ENCODE data around the gene FARS2. TPM values are rescaled to one million over a fixed set of nuclear protein-coding genes. Genes with fewer than 3 reads are reported as not detected.

The FARS2 gene
- total RNA-seq, 1 experiment from 2014 or later = 13.8 TPM

DNA sequence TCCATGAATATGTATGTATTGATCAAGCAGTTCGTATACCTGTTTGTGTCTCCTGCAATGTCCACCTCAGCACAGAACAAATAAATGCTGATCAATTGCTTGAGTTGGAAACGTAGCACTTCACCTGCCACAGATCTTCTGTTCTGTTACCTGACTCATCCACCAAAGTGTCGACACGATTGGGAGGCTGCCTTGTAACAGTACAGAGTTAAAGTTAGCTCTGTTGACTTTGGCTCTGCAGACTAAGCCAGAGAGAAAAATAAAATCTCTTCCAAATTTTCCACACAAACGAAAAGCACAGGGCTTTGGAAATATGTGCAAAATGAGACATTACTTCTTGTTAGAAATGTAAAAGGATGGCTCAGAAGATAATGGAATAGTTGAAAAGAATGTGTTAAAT, 500.1 kb downstream of the FARS2 start:
- ATAC-seq (no peak), DNase-seq (ENCODE audit: low read depth, low spot score) (no peak)
- H3K4me1 ChIP-seq (ENCODE audit: control insufficient read depth in 1 of 2, insufficient read depth in 2 of 2, low read length in 2 of 2) = no peaks in the 10 kb centered on the region
- H3K9me3 ChIP-seq (ENCODE audit: control insufficient read depth in 1 of 2, insufficient read depth in 1 of 2, low read depth in 1 of 2, low read length in 2 of 2) = no peaks in the 10 kb centered on the region
- BruUV-seq (replicated peaks) = no TSS peak
- H3K36me3 ChIP-seq (ENCODE audit: control insufficient read depth in 1 of 2, insufficient read depth in 2 of 2, low read length in 2 of 2) = no peaks in the 10 kb centered on the region
- TF ChIP-seq, protein P1, sequence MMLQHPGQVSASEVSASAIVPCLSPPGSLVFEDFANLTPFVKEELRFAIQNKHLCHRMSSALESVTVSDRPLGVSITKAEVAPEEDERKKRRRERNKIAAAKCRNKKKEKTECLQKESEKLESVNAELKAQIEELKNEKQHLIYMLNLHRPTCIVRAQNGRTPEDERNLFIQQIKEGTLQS (IDR thresholded peaks at IDR 0.05) = no peak
- intact Hi-C loops (cut with micrococcal nuclease) = no loop called here
- H2AFZ ChIP-seq (ENCODE audit: low read depth, low read length, poor library complexity, severe bottlenecking) = no peak overlapping the region
- H3K9ac ChIP-seq (ENCODE audit: low read length) = no peak overlapping the region
- POLR2A ChIA-PET = no interaction called here
- H3K4me2 ChIP-seq (ENCODE audit: low read length) = no peak overlapping the region
- H3K79me2 ChIP-seq (ENCODE audit: insufficient read depth, low read length) = no peaks in the 10 kb centered on the region
- H3K27me3 ChIP-seq (ENCODE audit: insufficient read depth, low read length) = no peaks in the 10 kb centered on the region
- H4K20me1 ChIP-seq (ENCODE audit: insufficient read depth) = no peaks in the 10 kb centered on the region
- RAD21 ChIA-PET (ENCODE audit: low non-redundant PET in 1 of 2, low total read pairs in 2 of 2, uncharacterized antibody in 2 of 2, unreplicated experiment in 2 of 2) = no interaction called here
- H3K4me3 ChIP-seq (replicated peaks in 1 of 2; ENCODE audit: low read depth in 1 of 2, low read length in 2 of 2) = no peak overlapping the region
- H3K9me2 ChIP-seq (ENCODE audit: insufficient read depth) = no peaks in the 10 kb centered on the region
- H3K27ac ChIP-seq (ENCODE audit: low read depth, low read length) = no peak overlapping the region
- CTCF ChIA-PET = no interaction called here

DNA sequence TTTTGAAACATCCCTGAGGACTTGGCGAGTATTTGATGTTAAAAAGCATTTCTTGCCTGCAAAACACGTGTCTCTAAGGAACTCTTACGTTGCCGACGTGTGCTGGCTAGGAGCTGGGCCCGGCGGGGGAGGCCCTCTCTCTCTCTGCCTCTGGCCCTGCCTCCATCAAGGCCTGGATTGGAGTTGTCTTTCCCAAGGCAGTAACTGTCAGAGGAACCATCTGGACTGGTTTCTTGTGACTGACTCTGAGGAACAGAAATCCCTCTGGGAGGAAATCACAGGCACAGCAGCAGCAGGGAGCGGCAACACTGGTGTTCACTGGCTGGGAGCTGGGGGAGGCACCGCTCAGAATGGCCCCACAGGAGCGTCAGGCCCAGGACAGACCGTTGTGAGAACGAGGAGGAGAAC, 501.3 kb downstream of the FARS2 start:
- no peak overlapping the region for H3K9ac ChIP-seq (ENCODE audit: low read length)
- CTCF ChIA-PET = no interaction called here
- no peak overlapping the region for H2AFZ ChIP-seq (ENCODE audit: low read depth, low read length, poor library complexity, severe bottlenecking)
- POLR2A ChIA-PET = no interaction called here
- no TSS peak for BruUV-seq (replicated peaks)
- RAD21 ChIA-PET (ENCODE audit: low non-redundant PET in 1 of 2, low total read pairs in 2 of 2, uncharacterized antibody in 2 of 2, unreplicated experiment in 2 of 2) = no interaction called here
- no peak overlapping the region for H3K27ac ChIP-seq (ENCODE audit: low read depth, low read length)
- H3K4me1 ChIP-seq (ENCODE audit: control insufficient read depth in 1 of 2, insufficient read depth in 2 of 2, low read length in 2 of 2) = no peaks in the 10 kb centered on the region
- no peak overlapping the region for H3K4me3 ChIP-seq (replicated peaks in 1 of 2; ENCODE audit: low read depth in 1 of 2, low read length in 2 of 2)
- H3K27me3 ChIP-seq (ENCODE audit: insufficient read depth, low read length) = no peaks in the 10 kb centered on the region
- DNase-seq (ENCODE audit: low read depth, low spot score) = no peak
- no peak for TF ChIP-seq EZH2phosphoT487 (IDR thresholded peaks at IDR 0.05; ENCODE audit: borderline replicate concordance)
- no peak for TF ChIP-seq ELF1 (IDR thresholded peaks at IDR 0.05; ENCODE audit: borderline replicate concordance, low read depth)
- TF ChIP-seq, protein P2, sequence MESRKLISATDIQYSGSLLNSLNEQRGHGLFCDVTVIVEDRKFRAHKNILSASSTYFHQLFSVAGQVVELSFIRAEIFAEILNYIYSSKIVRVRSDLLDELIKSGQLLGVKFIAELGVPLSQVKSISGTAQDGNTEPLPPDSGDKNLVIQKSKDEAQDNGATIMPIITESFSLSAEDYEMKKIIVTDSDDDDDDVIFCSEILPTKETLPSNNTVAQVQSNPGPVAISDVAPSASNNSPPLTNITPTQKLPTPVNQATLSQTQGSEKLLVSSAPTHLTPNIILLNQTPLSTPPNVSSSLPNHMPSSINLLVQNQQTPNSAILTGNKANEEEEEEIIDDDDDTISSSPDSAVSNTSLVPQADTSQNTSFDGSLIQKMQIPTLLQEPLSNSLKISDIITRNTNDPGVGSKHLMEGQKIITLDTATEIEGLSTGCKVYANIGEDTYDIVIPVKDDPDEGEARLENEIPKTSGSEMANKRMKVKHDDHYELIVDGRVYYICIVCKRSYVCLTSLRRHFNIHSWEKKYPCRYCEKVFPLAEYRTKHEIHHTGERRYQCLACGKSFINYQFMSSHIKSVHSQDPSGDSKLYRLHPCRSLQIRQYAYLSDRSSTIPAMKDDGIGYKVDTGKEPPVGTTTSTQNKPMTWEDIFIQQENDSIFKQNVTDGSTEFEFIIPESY (IDR thresholded peaks at IDR 0.05; ENCODE audit: extremely low read depth, insufficient replicate concordance, low read length) = no peak
- TF ChIP-seq, protein P3, sequence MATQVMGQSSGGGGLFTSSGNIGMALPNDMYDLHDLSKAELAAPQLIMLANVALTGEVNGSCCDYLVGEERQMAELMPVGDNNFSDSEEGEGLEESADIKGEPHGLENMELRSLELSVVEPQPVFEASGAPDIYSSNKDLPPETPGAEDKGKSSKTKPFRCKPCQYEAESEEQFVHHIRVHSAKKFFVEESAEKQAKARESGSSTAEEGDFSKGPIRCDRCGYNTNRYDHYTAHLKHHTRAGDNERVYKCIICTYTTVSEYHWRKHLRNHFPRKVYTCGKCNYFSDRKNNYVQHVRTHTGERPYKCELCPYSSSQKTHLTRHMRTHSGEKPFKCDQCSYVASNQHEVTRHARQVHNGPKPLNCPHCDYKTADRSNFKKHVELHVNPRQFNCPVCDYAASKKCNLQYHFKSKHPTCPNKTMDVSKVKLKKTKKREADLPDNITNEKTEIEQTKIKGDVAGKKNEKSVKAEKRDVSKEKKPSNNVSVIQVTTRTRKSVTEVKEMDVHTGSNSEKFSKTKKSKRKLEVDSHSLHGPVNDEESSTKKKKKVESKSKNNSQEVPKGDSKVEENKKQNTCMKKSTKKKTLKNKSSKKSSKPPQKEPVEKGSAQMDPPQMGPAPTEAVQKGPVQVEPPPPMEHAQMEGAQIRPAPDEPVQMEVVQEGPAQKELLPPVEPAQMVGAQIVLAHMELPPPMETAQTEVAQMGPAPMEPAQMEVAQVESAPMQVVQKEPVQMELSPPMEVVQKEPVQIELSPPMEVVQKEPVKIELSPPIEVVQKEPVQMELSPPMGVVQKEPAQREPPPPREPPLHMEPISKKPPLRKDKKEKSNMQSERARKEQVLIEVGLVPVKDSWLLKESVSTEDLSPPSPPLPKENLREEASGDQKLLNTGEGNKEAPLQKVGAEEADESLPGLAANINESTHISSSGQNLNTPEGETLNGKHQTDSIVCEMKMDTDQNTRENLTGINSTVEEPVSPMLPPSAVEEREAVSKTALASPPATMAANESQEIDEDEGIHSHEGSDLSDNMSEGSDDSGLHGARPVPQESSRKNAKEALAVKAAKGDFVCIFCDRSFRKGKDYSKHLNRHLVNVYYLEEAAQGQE (IDR thresholded peaks at IDR 0.05; ENCODE audit: low read depth) = no peak
- H3K9me2 ChIP-seq (ENCODE audit: insufficient read depth) = no peaks in the 10 kb centered on the region
- H3K79me2 ChIP-seq (ENCODE audit: insufficient read depth, low read length) = no peaks in the 10 kb centered on the region
- intact Hi-C loops (cut with micrococcal nuclease) = no loop called here
- no peaks in the 10 kb centered on the region for H3K9me3 ChIP-seq (ENCODE audit: control insufficient read depth in 1 of 2, insufficient read depth in 1 of 2, low read depth in 1 of 2, low read length in 2 of 2)
- H4K20me1 ChIP-seq (ENCODE audit: insufficient read depth) = no peaks in the 10 kb centered on the region
- no peak overlapping the region for H3K4me2 ChIP-seq (ENCODE audit: low read length)
- ATAC-seq = no peak
- H3K36me3 ChIP-seq (ENCODE audit: control insufficient read depth in 1 of 2, insufficient read depth in 2 of 2, low read length in 2 of 2) = no peaks in the 10 kb centered on the region

Data from HCT116 (cell line).